Activated CD8-positive, alpha-beta T cell treated with anti-CD3 and anti-CD28 coated beads for 36 hours (primary cell): Measurements from ENCODE around the gene SWI5. TPM values are rescaled to one million over a fixed set of nuclear protein-coding genes. Genes with fewer than 3 reads are reported as not detected.
"Not testable (repeated sequence)": the region's sequence is repeated elsewhere in the genome, so short reads cannot be mapped to it uniquely, and the experiment has no call there.

Source experiments
- ATAC-seq: fragments of 200-7000 bp; cut with Tn5 transposase; one replicate; pipeline ENCODE4 v1.10.0; 2021; ENCODE audit warnings: mild to moderate bottlenecking, moderate library complexity
- CTCF ChIA-PET: fragments of 350-600 bp; sonication (Branson Sonifier 250); formaldehyde crosslinking; loops from one replicate; lab custom pipeline; 2021; ENCODE audit warnings: antibody characterized with exemption; lab: Charles Lee
- POLR2A ChIA-PET: fragments of 350-600 bp; sonication (Branson Sonifier 250); formaldehyde crosslinking; loops from one replicate; lab custom pipeline; 2021; ENCODE audit warnings: antibody characterized with exemption; lab: Charles Lee
- DNase-seq: peaks from one replicate; pipeline ENCODE4 v3.0.0-alpha.2; 2020
- H3K27ac Mint-ChIP-seq: one replicate; pipeline ENCODE4 v1.8.0; 2021; ENCODE audit warnings: mild to moderate bottlenecking, mixed read lengths
- H3K27me3 Mint-ChIP-seq: one replicate; pipeline ENCODE4 v1.8.0; 2021; ENCODE audit warnings: mixed read lengths
- H3K36me3 Mint-ChIP-seq: one replicate; pipeline ENCODE4 v1.8.0; 2021; ENCODE audit warnings: low read depth, mixed read lengths
- H3K4me1 Mint-ChIP-seq: one replicate; pipeline ENCODE4 v1.8.0; 2021; ENCODE audit warnings: low read depth, mixed read lengths
- H3K4me3 Mint-ChIP-seq: one replicate; pipeline ENCODE4 v1.8.0; 2021; ENCODE audit warnings: mild to moderate bottlenecking, moderate library complexity, mixed read lengths
- H3K9me3 Mint-ChIP-seq: one replicate; pipeline ENCODE4 v1.8.0; 2021; ENCODE audit warnings: mixed read lengths
- intact Hi-C: fragments of 100-400 bp; cut with micrococcal nuclease; formaldehyde crosslinking; loops from one replicate; pipeline ENCODE4 v1.10.0; 2022
- total RNA-seq, 2 experiments: library from RNA; stranded (reverse); gene quantifications; one replicate each; pipeline ENCODE4 v1.2.3, GENCODE V29; 2021
- TF ChIP-seq, protein P1 (sequence below): fragments of 200-600 bp; IDR thresholded peaks from one replicate; pipeline ENCODE4 v1.8.0; 2022; ENCODE audit warnings: antibody characterized with exemption, mild to moderate bottlenecking

SWI5 gene
- total RNA-seq = 10 to 100 TPM; 12.4 to 13.3 TPM

DNA sequence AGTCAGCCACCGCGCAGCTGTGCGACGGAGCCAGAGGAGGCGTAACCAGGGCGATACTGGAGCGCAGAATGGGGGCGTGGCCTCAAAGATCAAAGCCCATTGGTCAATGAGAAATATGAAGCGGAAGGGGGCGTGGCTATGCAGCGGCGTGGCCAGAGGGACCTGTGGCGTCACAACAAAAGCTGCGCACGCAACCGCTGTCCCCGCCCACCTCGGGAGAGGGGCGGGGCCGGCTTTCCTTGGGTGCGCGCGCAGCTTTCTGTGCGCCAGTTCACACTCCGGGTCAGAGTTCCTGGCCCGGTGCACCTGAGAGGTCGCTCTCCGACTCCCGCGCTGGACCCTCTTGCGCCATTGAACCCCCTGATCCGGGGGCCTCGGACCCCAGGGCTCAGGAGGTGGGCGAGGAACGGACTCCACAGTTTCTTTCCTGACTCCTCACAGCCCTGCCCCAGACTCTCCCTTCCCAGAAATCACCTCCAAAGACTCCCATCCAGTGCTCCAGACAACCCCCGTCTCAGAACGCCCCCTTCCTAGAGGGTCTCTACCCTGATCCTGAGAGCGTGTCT is at the start of gene SWI5:
SWI5 (plus strand) TSS at position 269 of the 566 bp plus-strand sequence.
- CTCF ChIA-PET = interaction anchor here (0.9 to 1.5 kb wide), 5 partner anchors 20 to 86 kb away, joined by 3 to 8 read pairs (median 4); no protein-coding TSS in a partner anchor
- peak within 1 kb of the TSS; percentile 92 for H3K4me3 Mint-ChIP-seq
- no peaks in the 10 kb centered on the region for H3K36me3 Mint-ChIP-seq
- POLR2A ChIA-PET = interaction anchor here (0.8 kb wide), 1 partner anchor 86 kb away, joined by 3 read pairs; no protein-coding TSS in a partner anchor
- ATAC-seq (peak; percentile 97), DNase-seq (peak; percentile 100)
- peak within 1 kb of the TSS; percentile 94 for H3K27ac Mint-ChIP-seq
- H3K4me1 Mint-ChIP-seq = peaks cover 35% of the 10 kb centered on the region
- H3K9me3 Mint-ChIP-seq = no peaks in the 10 kb centered on the region
- TF ChIP-seq, protein P1, sequence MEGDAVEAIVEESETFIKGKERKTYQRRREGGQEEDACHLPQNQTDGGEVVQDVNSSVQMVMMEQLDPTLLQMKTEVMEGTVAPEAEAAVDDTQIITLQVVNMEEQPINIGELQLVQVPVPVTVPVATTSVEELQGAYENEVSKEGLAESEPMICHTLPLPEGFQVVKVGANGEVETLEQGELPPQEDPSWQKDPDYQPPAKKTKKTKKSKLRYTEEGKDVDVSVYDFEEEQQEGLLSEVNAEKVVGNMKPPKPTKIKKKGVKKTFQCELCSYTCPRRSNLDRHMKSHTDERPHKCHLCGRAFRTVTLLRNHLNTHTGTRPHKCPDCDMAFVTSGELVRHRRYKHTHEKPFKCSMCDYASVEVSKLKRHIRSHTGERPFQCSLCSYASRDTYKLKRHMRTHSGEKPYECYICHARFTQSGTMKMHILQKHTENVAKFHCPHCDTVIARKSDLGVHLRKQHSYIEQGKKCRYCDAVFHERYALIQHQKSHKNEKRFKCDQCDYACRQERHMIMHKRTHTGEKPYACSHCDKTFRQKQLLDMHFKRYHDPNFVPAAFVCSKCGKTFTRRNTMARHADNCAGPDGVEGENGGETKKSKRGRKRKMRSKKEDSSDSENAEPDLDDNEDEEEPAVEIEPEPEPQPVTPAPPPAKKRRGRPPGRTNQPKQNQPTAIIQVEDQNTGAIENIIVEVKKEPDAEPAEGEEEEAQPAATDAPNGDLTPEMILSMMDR = no peak
- H3K27me3 Mint-ChIP-seq = no peaks in the 10 kb centered on the region
- intact Hi-C loops = no loop called here

DNA sequence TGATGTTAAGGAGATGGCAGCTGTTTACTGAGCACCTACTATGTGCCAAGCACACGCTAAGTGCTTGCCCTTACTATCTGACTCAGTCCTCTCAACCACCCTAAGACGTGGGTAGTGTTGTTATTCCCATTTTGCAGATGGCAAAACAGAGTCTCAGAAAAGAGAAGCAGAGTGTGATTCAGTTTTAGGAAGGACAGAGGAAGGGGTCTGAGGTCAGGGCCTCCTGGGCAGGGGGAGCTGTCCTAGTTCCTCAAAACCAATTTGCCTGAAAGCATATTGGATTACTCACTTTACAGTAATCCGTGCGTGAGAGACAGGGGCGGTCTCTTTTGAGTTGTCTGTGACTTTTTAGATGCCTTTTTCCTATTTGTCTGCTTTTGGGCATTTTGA is 49.7 kb upstream of the SWI5 start:
- H3K27me3 Mint-ChIP-seq = no peaks in the 10 kb centered on the region
- intact Hi-C loops = no loop called here
- no peaks in the 10 kb centered on the region for H3K36me3 Mint-ChIP-seq
- ChIA-PET CTCF (no interaction called here), POLR2A (interaction anchor here (0.6 kb wide), 1 partner anchor 14 kb away, joined by 3 read pairs; no protein-coding TSS in a partner anchor)
- no peak overlapping the region for H3K27ac Mint-ChIP-seq
- H3K9me3 Mint-ChIP-seq = no peaks in the 10 kb centered on the region
- no peak overlapping the region for H3K4me3 Mint-ChIP-seq
- TF ChIP-seq, protein P1 = no peak
- no peak for ATAC-seq
- DNase-seq = no peak
- no peaks in the 10 kb centered on the region for H3K4me1 Mint-ChIP-seq

- H3K9me3 Mint-ChIP-seq, CTCF ChIA-PET, H3K4me1 Mint-ChIP-seq, H3K36me3 Mint-ChIP-seq, H3K27me3 Mint-ChIP-seq, DNase-seq, H3K4me3 Mint-ChIP-seq, intact Hi-C loops, POLR2A ChIA-PET, ATAC-seq, H3K27ac Mint-ChIP-seq: not testable (repeated sequence)
These were observed 45.2 kb upstream of the SWI5 start for GRCh38 chr9:128230897-128231296.

- ChIA-PET POLR2A (no interaction called here), CTCF (no interaction called here)
- no peak overlapping the region for H3K4me3 Mint-ChIP-seq
- ATAC-seq = peak; percentile 27
- TF ChIP-seq, protein P1 = no peak
- no peak overlapping the region for H3K27ac Mint-ChIP-seq
- peaks cover 2% of the 10 kb centered on the region for H3K4me1 Mint-ChIP-seq
- no peaks in the 10 kb centered on the region for H3K9me3 Mint-ChIP-seq
- no peaks in the 10 kb centered on the region for H3K36me3 Mint-ChIP-seq
- DNase-seq = no peak
- H3K27me3 Mint-ChIP-seq = no peaks in the 10 kb centered on the region
- intact Hi-C loops = no loop called here
These were observed 44.2 kb upstream of the SWI5 start for GRCh38 chr9:128231638-128232527.

DNA sequence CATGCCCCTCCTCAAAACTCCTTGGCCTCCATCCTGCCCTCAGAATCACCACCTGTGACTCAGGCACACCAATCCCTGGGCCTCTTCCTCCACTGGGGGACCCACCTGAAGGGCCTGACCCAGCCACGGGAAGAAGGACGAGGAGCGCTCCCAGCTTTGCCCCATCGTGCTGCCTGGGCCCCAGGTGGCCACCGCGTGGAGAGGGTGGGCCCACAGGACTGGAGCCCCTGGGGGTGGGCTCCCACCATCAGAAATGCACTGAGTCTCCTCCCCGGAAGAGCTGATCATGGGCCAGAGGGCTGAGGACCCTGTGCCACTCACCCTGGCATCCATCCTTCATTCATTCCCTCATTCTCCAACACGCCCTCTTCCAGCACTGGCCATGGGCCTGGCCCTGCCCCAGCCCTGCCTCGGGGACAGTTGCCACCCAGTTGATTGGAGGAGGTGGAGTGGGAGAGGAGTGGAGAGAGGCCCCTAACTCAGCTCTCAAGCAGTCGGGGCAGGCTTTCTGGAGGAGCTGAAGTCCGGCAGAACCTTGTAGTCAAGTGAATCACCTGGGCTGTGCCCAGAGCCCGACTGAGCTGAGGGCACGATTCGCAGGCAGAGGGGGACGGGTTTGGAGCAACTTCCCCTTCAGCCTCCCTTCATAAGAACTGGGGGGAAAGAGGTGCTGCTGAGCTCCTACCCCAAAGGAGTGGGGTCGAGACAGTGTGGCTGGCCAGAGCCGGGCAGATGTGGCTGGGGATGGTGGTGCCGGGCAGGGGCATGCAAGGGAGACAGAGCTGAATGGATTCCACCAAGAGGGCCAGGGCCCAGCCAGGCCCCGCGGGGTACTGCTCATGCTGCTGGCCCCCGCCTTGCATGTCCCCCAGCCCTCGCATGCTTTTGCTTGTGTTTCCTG is 43.3 kb upstream of the SWI5 start:
- TF ChIP-seq, protein P1 = no peak
- Mint-ChIP-seq H3K27me3 (no peaks in the 10 kb centered on the region), H3K9me3 (no peaks in the 10 kb centered on the region), H3K4me1 (peaks cover 2% of the 10 kb centered on the region), H3K27ac (no peak overlapping the region), H3K36me3 (no peaks in the 10 kb centered on the region), H3K4me3 (no peak overlapping the region)
- POLR2A ChIA-PET = interaction anchor here (1.0 kb wide), 1 partner anchor 9 kb away, joined by 4 read pairs; no protein-coding TSS in a partner anchor
- CTCF ChIA-PET = no interaction called here
- intact Hi-C loops = no loop called here
- no peak for DNase-seq
- no peak for ATAC-seq
